Mammary epithelial cell (primary cell): ENCODE data around the gene JAKMIP3.

Experiments used
- CTCF ChIP-seq, 2 donors: IDR thresholded peaks in 1 of 2; conservative IDR thresholded peaks in 1 of 2; 2 replicates each; pipeline ENCODE4 v1.5.1; 2011 to 2012; ENCODE audit warnings: inconsistent platforms in 2 of 2, low read length in 2 of 2, mild to moderate bottlenecking in 2 of 2, control low read depth in 1 of 2, low read depth in 1 of 2; ENCODE audit not compliant: insufficient read depth in 1 of 2; ENCODE audit errors: extremely low read depth in 1 of 2
- EZH2 ChIP-seq: IDR thresholded peaks from 2 replicates; pipeline ENCODE4 v1.6.1; 2012; ENCODE audit warnings: low read length, inconsistent platforms, borderline replicate concordance

- TF ChIP-seq EZH2 (no peak), CTCF (conservative IDR thresholded peaks at IDR 0.05 in 1 of 2, IDR thresholded peaks at IDR 0.05 in 1 of 2; ENCODE audit: extremely low read depth in 1 of 2, insufficient read depth in 1 of 2, low read depth in 1 of 2, low read length in 2 of 2) (no peak)
Measured at GRCh38 chr10:132028706-132029105, 37.0 kb upstream of the JAKMIP3 start.
